Germinal center (tissue), 1 donor: ENCODE data around the gene LGALS7.
"Not testable (repeated sequence)": the region's sequence is repeated elsewhere in the genome, so short reads cannot be mapped to it uniquely, and the experiment has no call there.

Experiments
- DNase-seq: peaks from one replicate; pipeline ENCODE4 v3.0.0; 2012; ENCODE audit warnings: mixed read lengths, low spot score

The LGALS7 gene

DNA sequence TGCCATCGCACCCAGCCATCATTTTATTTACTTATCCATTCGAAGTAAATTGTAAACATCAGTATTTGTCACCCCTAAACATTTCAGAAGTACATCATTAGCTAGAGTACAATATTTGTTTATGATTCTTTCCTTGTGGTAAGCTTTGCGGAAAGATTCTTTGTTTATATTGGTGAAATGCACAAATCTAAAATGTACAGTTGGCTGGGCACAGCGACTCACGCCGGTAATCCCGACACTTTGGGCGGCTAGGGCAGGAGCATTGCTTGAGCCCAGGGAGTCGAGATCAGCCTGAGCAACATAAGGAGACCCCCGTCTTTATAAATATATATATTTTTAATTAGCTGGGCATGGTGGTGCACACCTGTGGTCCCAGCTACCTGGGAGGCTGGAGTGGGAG lies 25.8 kb upstream of the LGALS7 start:
- DNase-seq, result no peak

DNA sequence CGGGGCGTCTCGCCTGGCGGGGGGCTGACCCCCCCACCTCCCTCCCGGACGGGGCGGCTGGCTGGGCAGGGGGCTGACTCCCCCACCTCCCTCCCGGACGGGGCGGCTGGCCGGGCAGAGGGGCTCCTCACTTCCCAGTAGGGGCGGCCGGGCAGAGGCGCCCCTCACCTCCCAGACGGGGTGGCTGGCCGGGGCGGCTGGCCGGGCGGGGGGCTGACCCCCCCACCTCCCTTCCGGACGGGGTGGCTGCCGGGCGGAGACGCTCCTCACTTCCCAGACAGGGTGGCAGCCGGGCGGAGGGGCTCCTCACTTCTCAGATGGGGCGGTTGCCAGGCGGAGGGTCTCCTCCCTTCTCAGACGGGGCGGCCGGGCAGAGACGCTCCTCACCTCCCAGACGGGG lies 24.5 kb upstream of the LGALS7 start:
- not testable (repeated sequence) for DNase-seq

DNA sequence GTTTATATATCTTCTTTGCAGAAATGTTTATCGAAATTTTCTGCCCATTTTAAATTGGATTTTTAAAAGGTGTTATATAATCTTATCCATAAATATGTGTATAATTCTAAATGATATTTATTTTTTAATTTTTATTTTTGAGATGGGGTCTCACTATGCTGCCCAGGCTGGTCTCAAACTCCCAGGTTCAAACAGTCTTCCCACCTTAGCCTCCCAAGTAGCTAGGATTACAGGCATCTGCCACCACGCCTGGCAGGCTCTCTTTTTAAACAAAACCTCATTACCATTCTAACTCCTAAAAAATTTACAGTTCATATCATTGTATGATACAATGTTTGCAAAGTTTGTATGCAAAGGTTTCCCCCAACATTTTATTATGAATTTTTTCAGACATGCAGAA lies 22.8 kb upstream of the LGALS7 start:
- no peak for DNase-seq

DNA sequence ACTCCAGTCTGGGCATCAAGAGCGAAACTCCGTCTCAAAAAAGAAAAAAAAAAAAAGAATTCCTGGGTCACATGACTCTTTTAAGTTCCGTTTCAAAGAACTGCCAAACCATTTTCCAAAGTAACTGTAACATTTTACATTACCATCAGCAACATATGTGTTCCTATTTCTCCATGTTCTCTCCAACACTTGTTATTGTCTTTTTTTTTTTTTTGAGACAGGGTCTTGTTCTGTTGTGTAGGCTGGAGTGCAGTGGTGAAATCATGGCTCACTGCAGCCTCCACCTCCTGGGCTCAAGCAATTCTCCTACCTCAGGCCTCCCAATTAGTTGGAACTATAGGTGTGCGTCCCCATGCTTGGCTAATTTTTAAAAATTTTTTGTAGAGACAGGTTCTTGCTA lies 22.2 kb upstream of the LGALS7 start:
- no peak for DNase-seq

DNA sequence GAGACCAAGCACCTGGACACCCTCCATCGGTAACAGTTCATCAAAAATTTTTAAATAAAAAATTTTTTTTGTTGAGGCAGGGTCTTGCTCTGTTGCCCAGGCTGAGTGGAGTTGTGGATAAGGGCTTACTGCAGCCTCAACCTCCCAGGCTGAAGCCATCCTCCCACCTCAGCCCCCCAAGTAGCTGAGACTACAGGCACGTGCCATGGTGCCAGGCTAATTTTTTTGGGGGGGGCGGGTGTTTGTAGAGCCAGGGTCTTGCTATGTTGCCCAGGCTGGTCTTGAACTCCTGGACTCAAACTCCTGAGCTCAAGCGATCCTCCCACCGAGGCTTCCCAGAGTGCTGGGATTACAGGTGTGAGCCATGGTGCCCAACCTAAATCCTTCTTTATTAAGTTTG lies 20.4 kb upstream of the LGALS7 start:
- no peak for DNase-seq

DNA sequence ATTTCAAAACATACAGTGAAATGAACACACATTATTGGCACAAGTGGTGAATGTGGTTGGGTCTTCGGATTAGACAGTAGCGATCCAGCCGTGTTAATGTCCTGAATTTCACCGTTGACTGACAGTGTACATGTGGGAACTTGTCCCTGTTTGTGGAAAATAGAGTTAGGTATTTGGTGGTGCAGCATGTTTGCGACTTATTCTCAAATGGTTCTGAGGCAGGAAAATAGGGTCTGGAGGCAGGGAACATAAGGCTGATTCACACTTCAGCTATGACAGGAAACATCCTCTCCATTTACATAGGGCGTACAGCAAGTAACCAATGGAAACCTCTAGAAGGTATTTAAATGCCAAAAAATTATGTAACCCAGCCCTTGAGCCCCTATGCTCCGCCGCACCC lies 19.9 kb upstream of the LGALS7 start:
- DNase-seq, result no peak

DNA sequence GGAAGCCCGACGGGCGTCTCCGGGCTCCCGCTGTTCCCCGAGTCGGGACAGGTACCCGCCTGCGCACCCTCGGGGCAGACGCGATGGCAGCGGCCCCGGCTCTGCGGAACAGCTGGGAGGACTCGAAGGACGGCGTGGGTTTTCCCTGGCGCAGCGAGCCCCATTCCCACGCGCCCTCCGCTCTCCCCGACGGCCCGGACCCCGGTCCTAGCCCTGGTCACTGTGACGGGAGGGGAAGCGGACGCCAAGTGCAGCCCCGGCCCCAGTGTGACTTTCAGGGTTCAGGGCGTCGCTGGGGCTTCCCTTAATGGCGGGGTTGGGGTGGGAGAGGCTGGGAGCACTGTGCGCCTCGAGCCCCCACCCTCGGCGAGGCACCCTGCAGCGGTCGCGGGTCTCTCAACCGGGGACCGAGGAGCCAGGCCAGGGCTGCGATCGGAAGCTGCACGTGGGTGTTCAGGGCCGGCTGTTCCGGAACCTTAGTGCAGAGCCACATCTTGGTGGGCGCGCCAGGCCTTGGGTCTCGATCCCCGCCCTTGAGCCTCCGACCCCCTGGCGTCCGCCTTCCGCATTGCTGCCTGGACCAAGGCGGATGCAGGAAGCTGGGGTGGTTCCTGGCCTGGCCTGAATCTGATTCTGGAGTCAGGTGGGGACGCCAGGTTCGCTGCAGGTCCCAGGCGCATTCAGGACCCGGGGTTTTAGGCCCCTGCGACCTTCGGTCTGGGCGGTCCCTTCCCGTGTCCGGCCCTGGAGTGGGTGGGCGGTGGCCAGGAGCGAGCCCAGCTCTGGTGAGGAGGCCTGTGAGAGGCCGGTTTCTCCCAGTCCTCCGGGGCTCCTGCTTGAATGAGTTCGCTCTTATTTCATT lies 19.2 kb upstream of the LGALS7 start:
- peak; percentile 77 for DNase-seq

DNA sequence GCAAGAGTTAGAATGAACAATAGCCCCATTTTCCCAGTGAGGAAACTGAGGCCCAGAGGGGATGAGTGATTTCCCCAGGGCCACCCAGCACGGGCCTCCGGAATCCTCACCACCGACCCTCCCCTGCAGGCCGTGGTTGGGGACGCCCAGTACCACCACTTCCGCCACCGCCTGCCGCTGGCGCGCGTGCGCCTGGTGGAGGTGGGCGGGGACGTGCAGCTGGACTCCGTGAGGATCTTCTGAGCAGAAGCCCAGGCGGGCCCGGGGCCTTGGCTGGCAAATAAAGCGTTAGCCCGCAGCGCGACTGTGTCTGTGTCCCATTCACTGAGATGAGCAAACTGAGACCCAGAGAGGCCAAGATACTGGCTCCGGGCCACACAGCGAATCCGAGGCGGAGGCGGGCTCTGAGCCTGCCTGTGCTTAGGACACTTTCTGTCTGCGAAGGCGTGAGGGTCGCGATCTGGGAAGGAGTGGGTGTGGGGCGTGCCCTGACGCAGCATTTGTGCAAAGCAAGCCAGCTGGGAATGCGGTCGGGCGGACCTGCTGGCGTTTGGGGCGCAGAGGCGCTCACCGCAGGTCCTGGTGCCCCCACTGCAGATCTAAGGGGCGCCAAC lies 18.2 kb upstream of the LGALS7 start:
- DNase-seq, result not testable (repeated sequence)

DNA sequence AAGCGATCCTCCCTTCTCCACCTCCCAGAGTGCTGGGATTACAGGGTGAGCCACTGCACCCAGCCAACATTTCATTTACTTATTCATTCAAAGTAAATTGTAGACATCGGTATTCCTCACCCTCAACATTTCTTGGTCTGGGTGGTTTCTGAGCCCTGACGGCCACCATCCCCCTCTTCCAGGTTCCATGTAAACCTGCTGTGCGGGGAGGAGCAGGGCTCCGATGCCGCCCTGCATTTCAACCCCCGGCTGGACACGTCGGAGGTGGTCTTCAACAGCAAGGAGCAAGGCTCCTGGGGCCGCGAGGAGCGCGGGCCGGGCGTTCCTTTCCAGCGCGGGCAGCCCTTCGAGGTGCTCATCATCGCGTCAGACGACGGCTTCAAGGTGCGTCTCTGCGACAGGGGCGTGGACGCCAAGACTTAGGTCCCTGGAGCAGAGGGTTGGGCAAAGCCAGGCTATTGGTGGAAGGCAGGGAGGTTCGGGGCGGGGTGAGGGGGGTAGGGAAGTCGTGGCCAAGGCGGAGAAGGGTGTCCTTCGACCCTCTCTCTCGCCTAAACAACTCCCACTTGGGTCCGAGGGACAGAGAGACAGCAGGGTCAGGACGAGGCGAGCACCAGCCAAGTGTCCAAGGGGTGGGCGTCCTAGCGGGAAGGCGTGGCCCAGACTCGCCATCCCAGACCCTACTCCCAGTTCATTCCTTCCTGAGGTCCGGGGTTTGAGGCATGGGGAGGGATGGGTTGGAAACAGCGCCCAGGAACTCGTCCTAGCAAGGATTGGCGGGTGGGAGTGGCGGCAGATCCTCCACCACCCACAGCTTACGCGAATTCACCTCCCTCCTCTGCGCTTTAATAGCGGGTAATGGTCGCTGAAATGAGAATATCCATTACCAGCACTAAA lies 17.4 kb upstream of the LGALS7 start:
- not testable (repeated sequence) for DNase-seq

DNA sequence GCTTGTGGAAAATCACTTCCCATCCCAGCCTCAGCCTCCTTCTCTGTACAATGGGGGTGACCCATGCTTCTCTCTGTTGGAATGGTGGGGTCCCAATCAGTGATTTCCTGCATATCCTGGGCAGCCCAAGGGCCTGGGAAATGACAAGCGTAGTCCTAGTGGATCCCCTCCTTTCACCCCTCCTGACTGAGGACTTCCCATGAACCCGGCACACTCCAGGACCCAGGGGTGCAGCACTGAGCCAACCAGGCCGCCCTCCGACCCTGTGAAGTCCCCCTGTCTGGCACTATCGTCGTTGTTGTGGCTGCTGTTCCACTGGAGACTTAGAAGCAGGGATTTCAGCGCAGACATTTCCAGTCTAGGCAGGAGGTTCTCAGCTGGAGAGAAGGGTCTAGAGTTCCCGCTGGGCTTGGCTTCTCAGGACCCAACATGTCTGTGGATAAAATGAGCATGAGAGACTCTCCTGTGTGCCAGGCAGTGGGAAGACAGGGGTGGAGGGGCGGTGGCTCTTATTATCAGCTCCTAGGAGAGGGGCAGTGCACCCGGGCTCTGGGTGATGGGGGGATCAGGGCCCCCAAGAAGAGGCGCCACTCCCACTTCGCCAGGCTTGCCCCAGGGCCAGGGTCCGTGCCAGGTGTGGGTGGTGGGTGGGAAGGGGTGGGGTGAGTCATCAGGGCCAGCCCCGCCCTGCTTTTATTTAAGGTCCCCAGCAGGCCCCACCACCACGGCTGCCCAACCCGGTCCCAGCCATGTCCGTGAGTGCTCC lies 15.3 kb upstream of the LGALS7 start, which contains the start of gene LGALS7B:
TSS of gene LGALS7B (plus strand) at position 723 of the 766 bp plus-strand sequence. CDS start at position 750, 27 bp downstream.
- DNase-seq, result no peak

DNA sequence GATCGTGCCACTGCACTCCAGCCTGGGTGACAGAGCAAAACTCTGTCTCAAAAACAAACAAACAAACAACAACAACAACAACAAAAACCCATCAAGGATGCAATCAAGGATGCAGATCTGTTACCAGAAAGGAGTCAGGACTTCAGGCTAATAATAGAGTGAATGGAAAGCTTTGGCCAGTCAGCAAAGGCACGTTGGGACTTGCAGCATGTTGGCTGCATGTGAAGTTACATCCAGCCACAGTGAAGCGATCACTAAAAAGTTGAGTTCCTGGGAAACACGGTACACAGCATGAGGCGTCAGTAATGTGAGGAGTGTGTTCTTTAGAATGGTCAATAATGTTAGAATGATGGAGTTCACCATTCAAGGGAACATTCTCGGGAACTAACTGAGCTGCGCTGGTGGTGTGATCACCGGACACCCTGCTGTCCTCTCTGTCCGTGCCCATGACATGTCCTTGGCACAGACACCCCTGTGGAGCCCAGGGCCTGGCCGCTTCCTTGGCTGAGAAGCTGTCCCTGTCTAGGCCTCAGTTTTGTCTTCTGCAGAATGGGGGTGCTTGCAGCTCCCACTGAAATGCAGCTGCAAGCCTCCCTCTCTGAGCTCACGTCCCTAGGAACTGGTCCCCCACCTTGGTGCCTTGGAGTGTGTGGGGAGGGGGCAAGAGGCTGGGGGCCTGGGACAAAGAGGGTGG lies 13.4 kb upstream of the LGALS7 start:
- DNase-seq, result no peak

DNA sequence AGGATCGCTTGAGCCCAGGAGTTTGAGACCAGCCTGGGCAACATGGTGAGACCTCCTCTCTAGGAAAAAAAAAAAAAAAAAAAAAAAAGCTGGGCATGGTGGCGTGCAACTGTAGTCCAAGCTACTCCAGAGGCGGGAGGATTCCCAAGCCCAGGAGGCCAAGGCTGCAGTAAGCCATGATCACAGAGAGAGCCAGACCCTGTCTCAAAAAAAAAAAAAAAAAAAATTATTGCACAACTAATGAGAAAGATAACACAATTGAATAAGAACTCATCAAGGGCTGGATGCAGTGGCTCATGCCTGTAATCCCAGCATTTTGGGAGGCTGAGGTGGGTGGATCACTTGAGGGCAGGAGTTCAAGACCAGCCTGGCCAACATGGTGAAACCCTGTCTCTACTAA lies 12.7 kb upstream of the LGALS7 start:
- not testable (repeated sequence) for DNase-seq

DNA sequence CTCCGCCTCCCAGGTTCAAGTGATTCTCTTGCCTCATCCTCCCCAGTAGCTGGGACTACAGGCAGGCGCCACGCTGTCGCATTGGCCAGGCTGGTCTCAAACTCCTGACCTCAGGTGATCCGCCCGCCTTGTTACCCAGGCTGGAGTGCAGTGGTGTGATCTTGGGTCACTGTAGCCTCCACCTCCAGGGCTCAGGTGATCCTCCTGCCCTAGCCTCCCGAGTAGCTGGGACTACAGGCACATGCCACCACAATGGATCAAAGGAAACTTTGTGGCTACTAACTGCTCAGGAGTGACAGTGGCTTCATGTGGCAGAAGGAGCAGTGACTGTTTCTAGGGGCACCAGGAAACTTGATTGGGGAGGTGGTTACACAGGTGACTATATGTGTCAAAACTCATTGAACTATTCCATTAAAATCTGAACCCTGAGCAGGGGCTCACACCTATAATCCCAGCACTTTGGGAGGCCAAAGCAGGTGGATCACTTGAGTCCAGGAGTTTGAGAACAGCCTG lies 11.9 kb upstream of the LGALS7 start:
- DNase-seq, result no peak

DNA sequence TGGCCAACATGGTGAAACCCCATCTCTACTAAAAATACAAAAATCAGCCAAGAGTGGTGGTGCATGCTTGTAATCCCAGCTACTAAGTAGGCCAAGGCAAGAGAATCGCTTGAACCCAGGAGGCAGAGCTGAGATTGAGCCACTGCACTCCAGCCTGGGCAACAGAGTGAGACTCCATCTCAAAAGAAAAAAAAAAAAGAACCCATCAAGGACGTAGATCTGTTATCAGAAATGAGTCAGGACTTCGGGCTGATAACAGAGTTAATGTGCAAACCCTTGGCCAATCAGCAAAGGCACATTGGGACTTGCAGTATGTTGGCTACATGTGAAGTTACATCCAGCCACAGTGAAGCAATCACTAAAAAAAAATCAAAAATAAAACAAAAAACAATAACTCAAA lies 10.9 kb upstream of the LGALS7 start:
- no peak for DNase-seq

DNA sequence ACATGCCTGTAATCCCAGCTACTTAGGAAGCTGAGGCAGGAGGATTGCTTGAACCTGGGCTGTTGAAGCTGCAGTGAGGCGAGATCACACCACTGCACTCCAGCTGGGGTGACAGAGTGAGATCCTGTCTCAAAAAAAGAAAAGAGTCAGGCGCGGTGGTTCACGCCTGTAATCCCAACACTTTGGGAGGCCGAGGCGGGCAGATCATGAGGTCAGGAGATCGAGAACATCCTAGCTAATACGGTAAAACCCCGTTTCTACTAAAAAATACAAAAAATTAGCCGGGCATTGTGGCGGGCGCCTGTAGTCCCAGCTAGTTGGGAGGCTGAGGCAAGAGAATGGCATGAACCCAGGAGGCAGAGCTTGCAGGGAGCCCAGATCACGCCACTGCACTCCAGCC lies 8.9 kb upstream of the LGALS7 start:
- DNase-seq, result not testable (repeated sequence)

DNA sequence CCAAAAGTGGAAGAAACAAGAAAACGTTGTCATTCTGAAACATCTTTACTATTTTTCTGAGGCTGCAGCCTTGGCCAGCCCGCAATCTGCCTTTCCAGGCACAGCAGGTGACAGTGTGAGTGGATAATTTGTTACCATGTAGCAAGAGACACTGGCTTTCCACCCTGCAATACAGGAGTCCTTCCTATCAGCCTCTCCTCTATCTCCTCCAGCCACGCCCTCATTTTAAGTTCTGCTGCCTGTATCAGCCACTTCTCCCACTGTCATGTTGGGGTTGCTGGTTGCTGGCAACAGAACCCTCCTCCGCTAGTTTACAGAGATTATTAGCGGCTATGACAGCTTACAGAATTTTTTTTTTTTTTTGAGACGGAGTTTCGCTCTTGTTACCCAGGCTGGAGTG lies 7.7 kb upstream of the LGALS7 start:
- DNase-seq, result no peak

DNA sequence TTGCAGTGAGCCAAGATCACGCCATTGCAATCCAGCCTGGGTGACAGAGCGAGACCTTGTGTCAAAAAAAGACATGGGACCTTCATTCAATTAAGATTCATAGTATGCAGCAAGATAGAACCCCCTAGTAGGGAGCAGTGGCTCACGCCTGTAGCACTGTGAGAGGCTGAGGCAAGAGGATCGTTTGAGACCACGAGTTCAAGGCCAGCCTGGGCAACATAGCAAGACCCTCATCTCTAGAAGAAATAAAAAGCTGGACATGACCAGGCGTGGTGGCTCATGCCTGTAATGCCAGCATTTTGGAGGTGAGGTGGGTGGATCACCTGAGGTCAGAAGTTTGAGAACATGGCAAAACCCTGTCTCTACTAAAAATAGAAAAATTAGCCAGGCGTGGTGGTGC lies 7.1 kb upstream of the LGALS7 start:
- no peak for DNase-seq

DNA sequence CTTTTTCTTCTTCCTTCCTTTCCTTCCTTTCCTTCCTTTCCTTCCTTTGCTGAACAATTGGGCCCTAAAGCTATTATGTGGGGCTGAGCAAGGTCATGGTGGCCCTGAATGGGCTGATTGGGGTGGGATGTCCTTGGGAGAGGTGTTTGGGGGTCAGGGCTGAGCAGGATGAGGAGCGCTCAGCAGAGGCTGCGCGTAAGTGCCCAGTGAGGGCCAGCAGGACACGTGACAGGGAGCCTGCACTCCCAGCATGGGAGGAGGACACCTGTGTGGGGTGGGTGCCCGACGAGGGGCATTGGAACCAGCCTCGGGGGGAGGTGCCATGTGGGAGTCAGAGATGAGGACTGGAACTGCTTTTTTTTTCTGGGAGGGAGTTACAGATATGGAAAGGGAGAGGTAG lies 5.4 kb upstream of the LGALS7 start:
- DNase-seq, result no peak

DNA sequence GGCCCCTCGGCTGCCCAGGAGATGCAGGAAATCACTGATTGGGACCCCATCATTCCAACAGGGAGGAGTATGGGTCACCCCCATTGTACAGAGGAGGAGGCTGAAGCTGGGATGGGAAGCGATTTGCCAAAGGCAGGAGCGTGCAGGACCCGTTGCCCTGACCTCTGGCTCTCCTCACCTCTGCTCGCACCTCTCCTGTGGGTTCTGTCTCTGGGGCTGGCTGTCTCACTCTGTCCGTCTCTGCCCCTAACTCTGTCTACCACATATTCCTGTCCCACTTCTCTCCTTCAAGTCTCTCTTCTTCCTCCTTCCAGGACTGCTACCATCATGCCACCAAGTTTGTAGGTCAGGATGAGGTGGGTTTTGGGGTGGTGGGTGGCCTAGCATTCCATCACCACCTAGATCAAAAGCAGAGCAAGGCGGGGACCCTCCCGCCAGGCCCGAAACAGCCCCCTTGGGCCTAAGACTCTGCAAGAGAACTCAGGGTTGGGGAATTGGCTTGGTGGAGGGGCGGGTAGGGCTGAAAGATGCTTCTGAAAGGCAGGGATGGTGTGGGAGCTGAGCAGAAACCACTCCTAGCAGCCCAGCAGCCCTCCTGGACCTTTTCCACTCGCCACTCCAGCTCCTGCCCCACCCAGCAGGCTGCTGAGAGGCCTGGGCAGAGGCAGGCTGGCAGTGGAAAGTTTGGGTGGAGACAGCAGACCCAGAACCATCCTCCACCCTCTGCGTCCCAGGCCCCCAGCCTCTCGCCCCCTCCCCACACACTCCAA lies 1.0 kb upstream of the LGALS7 start:
- no peak for DNase-seq

DNA sequence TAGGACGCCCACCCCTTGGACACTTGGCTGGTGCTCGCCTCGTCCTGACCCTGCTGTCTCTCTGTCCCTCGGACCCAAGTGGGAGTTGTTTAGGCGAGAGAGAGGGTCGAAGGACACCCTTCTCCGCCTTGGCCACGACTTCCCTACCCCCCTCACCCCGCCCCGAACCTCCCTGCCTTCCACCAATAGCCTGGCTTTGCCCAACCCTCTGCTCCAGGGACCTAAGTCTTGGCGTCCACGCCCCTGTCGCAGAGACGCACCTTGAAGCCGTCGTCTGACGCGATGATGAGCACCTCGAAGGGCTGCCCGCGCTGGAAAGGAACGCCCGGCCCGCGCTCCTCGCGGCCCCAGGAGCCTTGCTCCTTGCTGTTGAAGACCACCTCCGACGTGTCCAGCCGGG lies 1.7 kb downstream of the LGALS7 start:
- DNase-seq, result not testable (repeated sequence)
